ENCODE data around the gene CELSR1.

Gene CELSR1

GRCh38 chr22:46370584-46371291 is 166.7 kb downstream of the CELSR1 start:
- Histone ChIP-seq H3K27me3 (ENCODE audit: control insufficient read depth in 1 of 2, insufficient read depth in 2 of 2, low read length in 2 of 2) (peaks cover 0 to 12% of the 10 kb centered on the region in 2 donors), H3K27ac (ENCODE audit: low read depth, low read length) (no peak overlapping the region), H3K36me3 (ENCODE audit: control insufficient read depth in 1 of 2, insufficient read depth in 2 of 2, low read length in 2 of 2) (no peaks in the 10 kb centered on the region), H3K4me1 (ENCODE audit: control insufficient read depth in 1 of 2, insufficient read depth in 2 of 2, low read length in 2 of 2) (peaks cover 33 to 38% of the 10 kb centered on the region in 2 donors), H3K4me3 (ENCODE audit: low read depth in 1 of 2, low read length in 2 of 2) (peak overlapping the region; percentile 17 to 32), H3K9me3 (ENCODE audit: control insufficient read depth in 1 of 2, low read length in 2 of 2) (peaks cover 0 to 2% of the 10 kb centered on the region in 2 donors), H3K9ac (ENCODE audit: low read depth in 1 of 2, low read length in 2 of 2) (no peak overlapping the region)

- Histone ChIP-seq H3K4me3 (ENCODE audit: low read depth in 1 of 2, low read length in 2 of 2) (peak overlapping the region in 1 of 2 donors; percentile 17), H3K27me3 (ENCODE audit: control insufficient read depth in 1 of 2, insufficient read depth in 2 of 2, low read length in 2 of 2) (peaks cover 0 to 12% of the 10 kb centered on the region in 2 donors), H3K9me3 (ENCODE audit: control insufficient read depth in 1 of 2, low read length in 2 of 2) (no peaks in the 10 kb centered on the region), H3K36me3 (ENCODE audit: control insufficient read depth in 1 of 2, insufficient read depth in 2 of 2, low read length in 2 of 2) (no peaks in the 10 kb centered on the region), H3K4me1 (ENCODE audit: control insufficient read depth in 1 of 2, insufficient read depth in 2 of 2, low read length in 2 of 2) (peaks cover 30 to 35% of the 10 kb centered on the region in 2 donors), H3K9ac (ENCODE audit: low read depth in 1 of 2, low read length in 2 of 2) (no peak overlapping the region), H3K27ac (ENCODE audit: low read depth, low read length) (no peak overlapping the region)
These were observed 167.5 kb downstream of the CELSR1 start for GRCh38 chr22:46369716-46370583.

GRCh38 chr22:46368871-46369715 is 168.3 kb downstream of the CELSR1 start:
- H3K27me3 ChIP-seq (ENCODE audit: control insufficient read depth in 1 of 2, insufficient read depth in 2 of 2, low read length in 2 of 2), result peaks cover 0 to 12% of the 10 kb centered on the region in 2 donors
- no peak overlapping the region for H3K4me3 ChIP-seq (ENCODE audit: low read depth in 1 of 2, low read length in 2 of 2)
- no peak overlapping the region for H3K9ac ChIP-seq (ENCODE audit: low read depth in 1 of 2, low read length in 2 of 2)
- no peaks in the 10 kb centered on the region for H3K36me3 ChIP-seq (ENCODE audit: control insufficient read depth in 1 of 2, insufficient read depth in 2 of 2, low read length in 2 of 2)
- H3K9me3 ChIP-seq (ENCODE audit: control insufficient read depth in 1 of 2, low read length in 2 of 2), result no peaks in the 10 kb centered on the region
- H3K4me1 ChIP-seq (ENCODE audit: control insufficient read depth in 1 of 2, insufficient read depth in 2 of 2, low read length in 2 of 2), result peaks cover 21 to 27% of the 10 kb centered on the region in 2 donors
- H3K27ac ChIP-seq (ENCODE audit: low read depth, low read length), result no peak overlapping the region

- Histone ChIP-seq H3K27me3 (ENCODE audit: control insufficient read depth in 1 of 2, insufficient read depth in 2 of 2, low read length in 2 of 2) (peaks cover 0 to 12% of the 10 kb centered on the region in 2 donors), H3K9me3 (ENCODE audit: control insufficient read depth in 1 of 2, low read length in 2 of 2) (no peaks in the 10 kb centered on the region), H3K4me3 (ENCODE audit: low read depth in 1 of 2, low read length in 2 of 2) (no peak overlapping the region), H3K4me1 (ENCODE audit: control insufficient read depth in 1 of 2, insufficient read depth in 2 of 2, low read length in 2 of 2) (peaks cover 16 to 22% of the 10 kb centered on the region in 2 donors), H3K36me3 (ENCODE audit: control insufficient read depth in 1 of 2, insufficient read depth in 2 of 2, low read length in 2 of 2) (no peaks in the 10 kb centered on the region), H3K27ac (ENCODE audit: low read depth, low read length) (no peak overlapping the region), H3K9ac (ENCODE audit: low read depth in 1 of 2, low read length in 2 of 2) (no peak overlapping the region)
These were observed 169.0 kb downstream of the CELSR1 start for GRCh38 chr22:46368422-46368821.

GRCh38 chr22:46367707-46368191 is 169.7 kb downstream of the CELSR1 start:
- Histone ChIP-seq H3K4me1 (ENCODE audit: control insufficient read depth in 1 of 2, insufficient read depth in 2 of 2, low read length in 2 of 2) (peaks cover 16 to 19% of the 10 kb centered on the region in 2 donors), H3K9ac (ENCODE audit: low read depth in 1 of 2, low read length in 2 of 2) (no peak overlapping the region), H3K27me3 (ENCODE audit: control insufficient read depth in 1 of 2, insufficient read depth in 2 of 2, low read length in 2 of 2) (peaks cover 0 to 12% of the 10 kb centered on the region in 2 donors), H3K4me3 (ENCODE audit: low read depth in 1 of 2, low read length in 2 of 2) (no peak overlapping the region), H3K9me3 (ENCODE audit: control insufficient read depth in 1 of 2, low read length in 2 of 2) (no peaks in the 10 kb centered on the region), H3K27ac (ENCODE audit: low read depth, low read length) (no peak overlapping the region), H3K36me3 (ENCODE audit: control insufficient read depth in 1 of 2, insufficient read depth in 2 of 2, low read length in 2 of 2) (no peaks in the 10 kb centered on the region)

- H3K9me3 ChIP-seq (ENCODE audit: control insufficient read depth in 1 of 2, low read length in 2 of 2), result no peaks in the 10 kb centered on the region
- no peak overlapping the region for H3K9ac ChIP-seq (ENCODE audit: low read depth in 1 of 2, low read length in 2 of 2)
- peaks cover 0 to 9% of the 10 kb centered on the region in 2 donors for H3K27me3 ChIP-seq (ENCODE audit: control insufficient read depth in 1 of 2, insufficient read depth in 2 of 2, low read length in 2 of 2)
- H3K4me1 ChIP-seq (ENCODE audit: control insufficient read depth in 1 of 2, insufficient read depth in 2 of 2, low read length in 2 of 2), result peaks cover 16 to 23% of the 10 kb centered on the region in 2 donors
- H3K36me3 ChIP-seq (ENCODE audit: control insufficient read depth in 1 of 2, insufficient read depth in 2 of 2, low read length in 2 of 2), result no peaks in the 10 kb centered on the region
- peak overlapping the region in 1 of 2 donors; percentile 40 for H3K4me3 ChIP-seq (ENCODE audit: low read depth in 1 of 2, low read length in 2 of 2)
- H3K27ac ChIP-seq (ENCODE audit: low read depth, low read length), result no peak overlapping the region
These were observed 170.4 kb downstream of the CELSR1 start for GRCh38 chr22:46366801-46367706.

- Histone ChIP-seq H3K4me3 (ENCODE audit: low read depth in 1 of 2, low read length in 2 of 2) (no peak overlapping the region), H3K9ac (ENCODE audit: low read depth in 1 of 2, low read length in 2 of 2) (no peak overlapping the region), H3K27ac (ENCODE audit: low read depth, low read length) (no peak overlapping the region), H3K27me3 (ENCODE audit: control insufficient read depth in 1 of 2, insufficient read depth in 2 of 2, low read length in 2 of 2) (peaks cover 0 to 9% of the 10 kb centered on the region in 2 donors), H3K9me3 (ENCODE audit: control insufficient read depth in 1 of 2, low read length in 2 of 2) (no peaks in the 10 kb centered on the region), H3K36me3 (ENCODE audit: control insufficient read depth in 1 of 2, insufficient read depth in 2 of 2, low read length in 2 of 2) (no peaks in the 10 kb centered on the region), H3K4me1 (ENCODE audit: control insufficient read depth in 1 of 2, insufficient read depth in 2 of 2, low read length in 2 of 2) (peaks cover 16 to 23% of the 10 kb centered on the region in 2 donors)
These were observed 171.1 kb downstream of the CELSR1 start for GRCh38 chr22:46366327-46366731.

GRCh38 chr22:46365166-46365624 is 172.2 kb downstream of the CELSR1 start:
- Histone ChIP-seq H3K9me3 (ENCODE audit: control insufficient read depth in 1 of 2, low read length in 2 of 2) (no peaks in the 10 kb centered on the region), H3K9ac (ENCODE audit: low read depth in 1 of 2, low read length in 2 of 2) (no peak overlapping the region), H3K4me1 (ENCODE audit: control insufficient read depth in 1 of 2, insufficient read depth in 2 of 2, low read length in 2 of 2) (peaks cover 6 to 13% of the 10 kb centered on the region in 2 donors), H3K27me3 (ENCODE audit: control insufficient read depth in 1 of 2, insufficient read depth in 2 of 2, low read length in 2 of 2) (peaks cover 0 to 9% of the 10 kb centered on the region in 2 donors), H3K4me3 (ENCODE audit: low read depth in 1 of 2, low read length in 2 of 2) (no peak overlapping the region), H3K36me3 (ENCODE audit: control insufficient read depth in 1 of 2, insufficient read depth in 2 of 2, low read length in 2 of 2) (no peaks in the 10 kb centered on the region), H3K27ac (ENCODE audit: low read depth, low read length) (no peak overlapping the region)
